Stimulated activated CD4-positive, alpha-beta T cell treated with anti-CD3 and anti-CD28 coated beads, Interleukin-2, amount 100 ng/mL, for 4 hours (primary cell): ENCODE results near the gene UBALD2.
"Not testable (repeated sequence)": the region's sequence is repeated elsewhere in the genome, so short reads cannot be mapped to it uniquely, and the experiment has no call there.

Experiments
- DNase-seq: peaks from one replicate; pipeline ENCODE4 v3.0.0-alpha.2; 2020; ENCODE audit warnings: low read depth

UBALD2 gene

GRCh38 chr17:76246080-76247066 is 18.8 kb upstream of the UBALD2 start:
- DNase-seq, result no peak

DNA sequence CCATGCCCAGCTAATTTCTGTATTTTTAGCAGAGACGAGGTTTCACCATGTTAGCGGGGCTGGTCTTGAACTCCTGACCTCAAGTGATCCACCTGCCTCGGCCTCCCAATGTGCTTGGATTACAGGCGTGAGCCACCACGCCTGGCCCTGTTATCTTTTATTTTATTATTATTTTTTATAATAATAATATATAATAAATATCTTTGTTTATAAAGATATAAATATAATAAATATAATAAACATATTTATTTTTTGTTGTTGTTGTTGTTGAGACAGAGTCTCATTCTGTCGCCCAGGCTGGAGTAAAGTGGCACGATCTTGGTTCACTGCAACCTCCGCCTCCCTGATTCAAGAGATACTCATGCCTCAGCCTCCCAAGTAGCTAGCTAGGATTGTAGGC is 17.8 kb upstream of the UBALD2 start:
- no peak for DNase-seq

DNA sequence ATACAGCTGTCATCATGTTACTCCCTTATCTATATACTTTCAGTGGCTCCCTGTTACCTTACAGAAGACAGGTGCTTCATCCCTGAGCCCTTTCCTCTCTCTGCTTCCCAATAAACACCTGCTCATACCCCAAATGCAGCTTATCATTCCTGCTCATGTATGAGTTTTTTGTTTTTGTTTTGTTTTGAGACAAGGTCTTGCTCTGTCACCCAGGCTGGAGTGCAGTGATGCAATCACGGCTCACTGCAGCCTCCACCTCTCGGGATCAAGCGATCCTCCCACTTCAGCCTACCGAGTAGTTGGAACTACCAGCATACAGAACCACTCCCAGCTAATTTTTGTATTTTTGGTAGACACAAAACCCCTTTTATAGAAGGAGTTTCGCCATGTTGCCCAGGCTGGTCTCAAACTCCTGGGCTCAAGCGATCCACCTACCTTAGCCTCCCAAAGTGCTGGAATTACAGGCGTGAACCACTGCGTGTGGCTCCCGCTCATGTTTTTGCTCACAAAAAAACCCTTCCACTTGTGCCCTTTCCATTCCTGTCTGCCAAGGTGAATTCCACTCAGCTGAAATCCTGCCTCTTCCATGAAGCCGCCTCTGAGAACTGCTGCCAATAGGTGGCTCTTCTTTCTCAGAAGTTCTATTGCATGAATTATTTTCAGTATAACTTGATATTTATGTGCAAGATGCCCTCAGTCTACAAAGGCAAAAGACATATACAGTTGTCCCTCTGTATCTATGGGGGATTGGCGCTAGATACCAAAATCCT is 16.9 kb upstream of the UBALD2 start:
- no peak for DNase-seq

- DNase-seq, result no peak
Measured at GRCh38 chr17:76250141-76250540, 15.0 kb upstream of the UBALD2 start.

GRCh38 chr17:76251478-76252039 is 13.6 kb upstream of the UBALD2 start:
- no peak for DNase-seq

DNA sequence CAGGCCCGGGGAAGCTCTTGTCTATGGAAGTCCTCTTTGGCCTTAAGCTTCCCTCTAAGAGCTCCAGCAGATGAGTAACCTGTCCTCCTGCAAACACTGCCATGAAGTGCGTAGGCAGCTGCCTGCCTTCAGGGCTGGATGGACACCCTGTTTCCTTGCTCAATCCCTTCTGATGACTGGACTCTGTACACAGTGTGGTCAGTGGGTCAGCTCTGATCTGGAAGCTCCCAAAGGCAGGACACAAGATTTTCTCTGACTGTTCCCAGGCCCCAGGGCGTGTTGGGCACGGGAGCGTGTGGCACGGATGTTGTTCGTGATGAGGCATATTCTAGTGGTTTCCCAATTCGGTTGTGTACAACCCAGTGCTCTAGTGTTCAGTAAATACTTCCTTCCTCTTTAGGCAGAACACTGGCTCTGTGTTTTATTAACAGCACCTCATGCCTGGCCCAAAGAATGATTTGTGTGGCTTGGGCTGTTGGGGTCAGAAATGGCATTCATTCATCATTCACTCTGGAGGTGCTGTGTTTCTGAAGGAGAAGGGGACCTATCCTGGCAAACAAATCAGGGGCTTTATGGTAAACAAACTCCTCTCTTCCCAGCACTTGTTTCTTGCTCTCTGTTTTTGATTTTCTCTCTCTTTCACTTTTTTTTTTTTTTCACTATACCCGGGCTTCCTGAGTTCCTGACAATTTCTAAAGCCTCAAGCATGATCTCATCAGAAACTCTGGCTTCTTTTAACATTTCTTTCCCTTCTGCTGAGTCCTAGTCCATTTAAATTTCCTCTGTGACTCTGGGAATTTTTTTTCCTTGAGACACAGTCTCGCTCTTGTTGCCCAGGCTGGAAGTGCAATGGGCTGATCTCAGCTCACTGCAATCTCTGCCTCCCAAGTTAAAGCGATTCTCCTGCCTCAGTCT is 12.9 kb upstream of the UBALD2 start:
- DNase-seq, result no peak

DNA sequence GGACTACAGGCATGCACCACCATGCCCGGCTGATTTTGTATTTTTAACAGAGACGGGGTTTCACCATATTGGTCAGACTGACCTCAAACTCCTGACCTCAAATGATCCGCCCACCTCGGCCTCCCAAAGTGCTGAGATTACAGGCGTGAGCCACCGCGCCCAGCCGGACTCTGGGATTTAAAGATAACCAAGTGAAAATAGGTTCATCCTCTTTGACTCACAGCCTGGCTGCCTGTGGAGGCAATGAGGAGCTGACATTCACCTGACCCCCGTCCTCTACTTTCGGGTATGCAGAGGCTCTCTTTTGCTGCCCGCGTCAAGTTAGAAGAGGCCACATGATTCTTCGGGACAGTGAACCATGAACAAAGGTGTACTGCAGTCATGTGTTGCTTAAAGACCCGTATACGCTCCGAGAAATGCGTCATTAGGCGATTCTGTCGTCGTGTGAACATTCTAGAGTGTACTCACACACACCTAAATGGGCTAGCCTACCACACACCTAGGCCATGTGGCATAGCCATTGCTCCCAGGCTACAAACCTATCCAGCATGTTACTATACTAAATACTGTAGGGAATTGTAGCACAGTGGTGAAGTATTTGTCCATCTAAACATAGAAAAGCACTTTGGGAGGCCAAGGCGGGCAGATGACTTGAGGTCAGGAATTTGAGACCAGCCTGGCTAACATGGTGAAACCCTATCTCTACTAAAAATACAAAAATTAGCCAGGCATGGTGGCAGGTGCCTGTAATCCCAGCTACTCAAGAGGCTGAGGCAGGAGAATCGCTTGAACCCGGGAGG is 12.0 kb upstream of the UBALD2 start:
- DNase-seq, result not testable (repeated sequence)

- DNase-seq, result no peak
Measured at GRCh38 chr17:76253841-76254240, 11.3 kb upstream of the UBALD2 start.

- DNase-seq, result no peak
Measured at GRCh38 chr17:76254275-76254674, 10.9 kb upstream of the UBALD2 start.

DNA sequence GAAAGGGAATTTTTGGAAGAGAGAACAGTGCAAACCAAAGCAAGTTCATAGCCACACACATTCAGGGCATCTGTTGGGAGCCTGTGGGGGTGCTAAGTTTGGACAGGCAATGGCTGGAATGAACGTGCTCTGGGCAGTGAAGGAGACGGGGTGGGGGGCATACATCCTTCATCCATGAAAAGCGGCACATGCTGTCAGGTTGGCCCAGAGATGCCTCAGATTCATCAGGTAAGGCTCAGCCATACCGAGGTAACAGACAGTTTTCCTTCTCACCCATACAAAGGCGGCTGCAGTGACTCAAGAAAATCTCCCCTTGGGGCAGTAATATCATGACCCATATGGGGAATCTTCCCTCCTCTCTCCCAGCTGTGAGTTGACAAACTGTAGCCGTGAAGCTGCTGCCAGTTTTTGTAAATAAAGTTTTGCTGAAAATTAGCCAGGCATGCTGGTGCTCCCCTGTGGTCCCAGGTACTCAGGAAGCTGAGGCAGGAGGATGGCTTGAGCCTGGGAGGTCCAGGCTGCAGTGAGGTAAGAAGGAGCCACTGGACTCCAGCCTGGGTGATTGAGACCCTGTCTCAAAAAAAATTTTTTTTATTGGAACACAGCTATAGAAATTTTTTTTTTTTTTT is 9.2 kb upstream of the UBALD2 start:
- DNase-seq, result no peak

DNA sequence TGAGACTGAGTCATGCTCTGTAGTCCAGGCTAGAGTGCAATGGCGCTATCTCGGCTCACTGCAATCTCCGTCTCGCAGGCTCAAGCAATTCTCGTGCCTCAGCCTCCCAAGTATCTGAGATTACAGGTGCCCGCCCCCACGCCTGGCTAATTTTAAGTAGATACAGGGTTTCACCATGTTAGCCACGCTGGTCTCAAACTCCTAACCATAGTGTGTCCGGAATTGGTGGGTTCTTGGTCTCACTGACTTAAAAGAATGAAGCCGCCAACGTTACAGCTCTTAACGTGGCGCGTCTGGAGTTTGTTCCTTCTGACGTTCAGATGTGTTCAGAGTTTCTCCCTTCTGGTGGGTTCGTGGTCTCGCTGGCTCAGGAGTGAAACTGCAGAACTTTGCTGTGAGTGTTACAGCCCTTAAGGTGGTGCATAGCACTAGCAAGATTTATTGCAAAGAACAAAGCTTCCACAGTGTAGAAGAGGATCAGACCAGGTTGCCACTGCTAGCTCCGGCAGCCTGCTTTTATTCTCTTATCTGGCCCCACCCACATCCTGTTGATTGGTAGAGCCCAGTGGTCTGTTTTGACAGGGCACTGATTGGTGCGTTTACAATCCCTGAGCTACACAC is 8.6 kb upstream of the UBALD2 start:
- DNase-seq, result not testable (repeated sequence)

GRCh38 chr17:76260220-76260619 is 4.9 kb upstream of the UBALD2 start:
- no peak for DNase-seq

GRCh38 chr17:76260669-76261068 is 4.5 kb upstream of the UBALD2 start:
- DNase-seq, result no peak

- DNase-seq, result no peak
Measured at GRCh38 chr17:76261421-76262215, 3.5 kb upstream of the UBALD2 start.

DNA sequence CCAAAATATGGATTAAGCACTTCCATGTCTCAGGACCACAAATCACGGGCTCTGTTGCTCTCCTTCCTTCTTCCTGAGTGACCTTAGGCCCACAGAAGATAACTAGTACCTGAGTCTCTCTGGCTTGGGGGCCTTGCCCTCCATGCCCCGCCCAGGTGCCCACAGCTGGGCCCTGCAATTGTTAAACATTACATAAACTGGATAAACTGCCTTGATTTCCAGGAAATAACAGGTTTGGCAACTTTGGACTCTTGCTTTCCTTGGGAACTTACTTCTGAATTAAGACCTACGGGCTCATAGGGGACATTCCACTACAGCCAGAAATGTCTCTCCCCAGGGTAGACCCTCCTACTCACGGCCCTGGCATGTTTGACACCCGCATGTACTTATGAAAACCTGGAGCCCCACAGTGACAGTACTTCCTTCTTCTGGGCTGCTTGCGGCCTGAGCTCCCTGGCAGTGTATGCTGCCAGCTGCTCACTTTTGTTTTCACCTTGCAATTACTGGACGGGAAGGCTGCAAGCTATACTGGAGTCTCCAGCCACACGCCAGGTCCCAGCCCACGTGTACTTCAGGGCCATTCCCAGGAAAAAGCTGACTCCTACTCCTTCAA is 2.3 kb upstream of the UBALD2 start:
- no peak for DNase-seq

- no peak for DNase-seq
Measured at GRCh38 chr17:76263896-76264295, 1.3 kb upstream of the UBALD2 start.

GRCh38 chr17:76264425-76264754 is 758 bp upstream of the UBALD2 start:
- no peak for DNase-seq

DNA sequence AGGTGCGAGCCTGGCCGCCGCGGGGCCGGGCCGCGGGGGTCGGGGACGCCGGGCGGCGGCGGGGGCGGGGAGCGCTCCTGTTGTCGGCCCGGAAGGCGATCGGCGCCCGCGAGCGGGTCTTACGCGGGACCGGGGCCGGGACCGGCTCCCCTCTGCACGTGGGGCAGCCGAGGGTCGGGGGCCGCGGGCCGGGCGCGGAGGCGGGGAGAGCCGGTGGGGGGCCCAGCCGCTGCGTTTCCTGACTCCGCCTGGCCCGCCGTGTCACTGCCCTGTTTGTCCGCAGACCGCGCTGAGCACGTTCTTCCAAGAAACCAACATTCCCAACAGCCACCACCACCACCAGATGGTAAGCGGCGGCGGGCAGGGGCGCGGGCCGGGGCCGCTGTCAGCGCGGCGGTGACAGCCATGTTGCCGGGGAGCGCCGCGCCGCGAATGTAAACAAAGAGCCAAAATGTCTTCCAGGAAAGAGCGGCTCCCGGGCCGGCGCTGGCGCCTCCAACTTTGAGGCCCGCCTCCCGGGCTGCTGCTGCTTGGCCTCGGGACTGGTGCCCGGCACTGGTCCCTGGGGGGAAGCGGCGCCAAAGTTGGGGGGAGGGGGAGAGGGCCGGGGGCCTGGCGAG is 586 bp downstream of the UBALD2 start:
- DNase-seq, result no peak
